Prostate gland (tissue), 2 donors: ENCODE results near the gene BBIP1.

ENCODE experiments used
- CTCF ChIP-seq, 4 experiments: fragments of 200-600 bp in 2 of 4; fragments of 450-650 bp in 2 of 4; sonication (generic) in 2 of 4; IDR thresholded peaks; 1 replicate in 3 of 4; 2 replicates in 1 of 4; pipeline ENCODE4 v1.5.1; 2016 to 2019; ENCODE audit warnings: antibody characterized with exemption in 4 of 4, mild to moderate bottlenecking in 2 of 4, moderate library complexity in 2 of 4
- POLR2A ChIP-seq: fragments of 450-650 bp; IDR thresholded peaks from one replicate; pipeline ENCODE4 v1.6.1; 2016; ENCODE audit warnings: antibody characterized with exemption, mild to moderate bottlenecking

- TF ChIP-seq CTCF (IDR thresholded peaks at IDR 0.05), result no peak
- no peak for TF ChIP-seq POLR2A
Measured at GRCh38 chr10:110881247-110881646, 37.7 kb downstream of the BBIP1 start.
